K562 (cell line): Measurements from ENCODE around the gene ACAP3. TPM values are rescaled to one million over a fixed set of nuclear protein-coding genes. Genes with fewer than 3 reads are reported as not detected.

ENCODE experiments used
- BRCA1 ChIP-seq, 2 experiments: fragments of 450-650 bp in 1 of 2; sonication (generic) in 1 of 2; formaldehyde crosslinking in 1 of 2; IDR thresholded peaks; 2 replicates each; pipeline versions ENCODE4 v1.5.0 to v1.6.1; 2017 to 2020; ENCODE audit warnings: mild to moderate bottlenecking in 1 of 2, missing genetic modification reagents in 1 of 2
- C11orf30 ChIP-seq: fragments of 450-650 bp; IDR thresholded peaks from 2 replicates; pipeline ENCODE4 v1.6.1; 2016; ENCODE audit warnings: low read depth, mild to moderate bottlenecking
- CEBPB ChIP-seq: fragments of 450-650 bp; IDR thresholded peaks from 2 replicates; pipeline ENCODE4 v1.6.1; 2016; ENCODE audit warnings: missing genetic modification characterization, missing compliant biosample characterization
- CSDE1 ChIP-seq, 2 experiments: fragments of 450-650 bp; IDR thresholded peaks; 2 replicates each; pipeline ENCODE4 v1.6.1; 2016; ENCODE audit warnings: mild to moderate bottlenecking in 1 of 2
- EGR1 ChIP-seq: fragments of 450-650 bp; conservative IDR thresholded peaks from 2 replicates; pipeline ENCODE4 v1.6.1; 2017; ENCODE audit warnings: mild to moderate bottlenecking
- EHMT2 ChIP-seq: fragments of 450-650 bp; IDR thresholded peaks from 2 replicates; pipeline ENCODE4 v1.6.1; 2018; ENCODE audit warnings: antibody characterized with exemption
- EZH2 ChIP-seq: IDR thresholded peaks from 2 replicates; pipeline ENCODE4 v1.6.1; 2012; ENCODE audit warnings: low read depth, mild to moderate bottlenecking, inconsistent platforms, low read length, borderline replicate concordance
- FIP1L1 ChIP-seq: fragments of 200-400 bp; formaldehyde crosslinking; IDR thresholded peaks from 2 replicates; pipeline ENCODE4 v1.6.1; 2018; ENCODE audit warnings: mild to moderate bottlenecking, low read depth, low read length; ENCODE audit not compliant: poor library complexity, severe bottlenecking
- FOSL1 ChIP-seq: fragments of 200-800 bp; sonication (Bioruptor generic); conservative IDR thresholded peaks from 2 replicates; pipeline ENCODE4 v1.6.1; 2016; ENCODE audit warnings: missing genetic modification characterization, missing compliant biosample characterization
- GATA2 ChIP-seq: sonication (generic); formaldehyde crosslinking; IDR thresholded peaks from 2 replicates; pipeline ENCODE4 v1.4.0; 2020; ENCODE audit warnings: mild to moderate bottlenecking, missing genetic modification reagents
- GATAD2A ChIP-seq: fragments of 450-650 bp; IDR thresholded peaks from 2 replicates; pipeline ENCODE4 v1.6.1; 2017
- HNRNPL ChIP-seq: fragments of 200-400 bp; formaldehyde crosslinking; IDR thresholded peaks from 2 replicates; pipeline ENCODE4 v1.6.1; 2017; ENCODE audit warnings: low read depth, mild to moderate bottlenecking, low read length
- HSF4 ChIP-seq: fragments of 250-450 bp; sonication (Bioruptor Pico); IDR thresholded peaks from 2 replicates; pipeline ENCODE4 v2.1.2; 2022; ENCODE audit warnings: mild to moderate bottlenecking, moderate library complexity, borderline replicate concordance
- JUNB ChIP-seq: fragments of 450-650 bp; formaldehyde crosslinking; conservative IDR thresholded peaks from 2 replicates; pipeline ENCODE4 v1.4.0; 2020; ENCODE audit warnings: mild to moderate bottlenecking
- MCM2 ChIP-seq: fragments of 450-650 bp; IDR thresholded peaks from 2 replicates; pipeline ENCODE4 v1.6.1; 2017; ENCODE audit warnings: low read depth, mild to moderate bottlenecking
- MCM3 ChIP-seq: fragments of 450-650 bp; IDR thresholded peaks from 2 replicates; pipeline ENCODE4 v1.6.1; 2016
- NCOA6 ChIP-seq: fragments of 450-650 bp; IDR thresholded peaks from 2 replicates; pipeline ENCODE4 v1.6.1; 2017; ENCODE audit warnings: mild to moderate bottlenecking
- NFE2 ChIP-seq: IDR thresholded peaks from 2 replicates; pipeline ENCODE4 v1.6.1; 2014; ENCODE audit warnings: antibody characterized with exemption, low read depth
- RBM15 ChIP-seq: fragments of 200-400 bp; formaldehyde crosslinking; IDR thresholded peaks from 2 replicates; pipeline ENCODE4 v1.6.1; 2018; ENCODE audit warnings: mild to moderate bottlenecking, low read length, moderate library complexity; ENCODE audit not compliant: insufficient read depth
- TAF15 ChIP-seq: fragments of 200-400 bp; formaldehyde crosslinking; IDR thresholded peaks from 2 replicates; pipeline ENCODE4 v1.6.1; 2017; ENCODE audit warnings: mild to moderate bottlenecking, low read depth, low read length, moderate library complexity
- TFAP4 ChIP-seq: sonication (generic); formaldehyde crosslinking; IDR thresholded peaks from 2 replicates; pipeline ENCODE4 v1.8.0; 2022; ENCODE audit warnings: missing genetic modification reagents, mild to moderate bottlenecking, moderate library complexity, borderline replicate concordance
- TOE1 ChIP-seq, 2 experiments: fragments of 450-650 bp in 1 of 2; sonication (generic) in 1 of 2; formaldehyde crosslinking in 1 of 2; IDR thresholded peaks; 2 replicates each; pipeline versions ENCODE4 v1.7.1 to v1.8.0; 2016 to 2022; ENCODE audit warnings: borderline replicate concordance in 2 of 2, mild to moderate bottlenecking in 2 of 2, antibody characterized with exemption in 1 of 2, inconsistent platforms in 1 of 2, low read depth in 1 of 2, missing genetic modification reagents in 1 of 2, moderate library complexity in 1 of 2
- ZC3H11A ChIP-seq: IDR thresholded peaks from 2 replicates; pipeline ENCODE4 v1.6.1; 2012; ENCODE audit warnings: low read depth, low read length, improper control_type of control experiment
- ZNF232 ChIP-seq: sonication (generic); formaldehyde crosslinking; IDR thresholded peaks from 2 replicates; pipeline ENCODE4 v1.8.0; 2022; ENCODE audit warnings: mild to moderate bottlenecking, missing genetic modification reagents
- ZNF239 ChIP-seq: fragments of 250-450 bp; sonication (Bioruptor Pico); IDR thresholded peaks from 2 replicates; pipeline ENCODE4 v1.4.0; 2020; ENCODE audit warnings: mild to moderate bottlenecking
- ZNF316 ChIP-seq: fragments of 450-650 bp; IDR thresholded peaks from 2 replicates; pipeline ENCODE4 v1.6.1; 2016
- polyA plus RNA-seq, 8 experiments: library from polyadenylated mRNA; depleted of rRNA in 4 of 8; stranded (reverse) in 5 of 8; unstranded in 3 of 8; fragments of >200 nt; fragmentation: Nextera tagmentation in 2 of 8; fragmentation: Illumina TruSeq in 1 of 8; extraction: Ambion mirVana in 2 of 8; extraction: Trizol in 1 of 8; gene quantifications; 2 replicates each; pipeline versions ENCODE4 v1.2.1 to v1.2.3, GENCODE V29; 2011 to 2014; ENCODE audit warnings: inconsistent platforms in 1 of 8, missing spikeins in 1 of 8
- total RNA-seq, 7 experiments: library from RNA; depleted of rRNA in 6 of 7; stranded (reverse); fragments of >200 nt in 6 of 7; fragmentation: Illumina TruSeq in 2 of 7; extraction: Trizol in 2 of 7; gene quantifications; 2 replicates each; pipeline versions ENCODE4 v1.2.1 to v1.2.3, GENCODE V29; 2011 to 2021; ENCODE audit warnings: low replicate concordance in 1 of 7
- TF ChIP-seq, protein P1 (sequence below): fragments of 450-650 bp; IDR thresholded peaks from one replicate; pipeline ENCODE4 v1.6.1; 2018; ENCODE audit warnings: mild to moderate bottlenecking, moderate library complexity; ENCODE audit not compliant: partially characterized antibody
- TF ChIP-seq, protein P2 (sequence below), 2 experiments: fragments of 450-650 bp; IDR thresholded peaks; 2 replicates each; pipeline ENCODE4 v1.6.1; 2016

Gene ACAP3
- total and polyA plus RNA-seq, 9 of the 15 experiments (the other 6 are each of a cell fraction or from before 2014, with no cell fraction given) = 0.01 to 49.0 (median 12.0) TPM

DNA sequence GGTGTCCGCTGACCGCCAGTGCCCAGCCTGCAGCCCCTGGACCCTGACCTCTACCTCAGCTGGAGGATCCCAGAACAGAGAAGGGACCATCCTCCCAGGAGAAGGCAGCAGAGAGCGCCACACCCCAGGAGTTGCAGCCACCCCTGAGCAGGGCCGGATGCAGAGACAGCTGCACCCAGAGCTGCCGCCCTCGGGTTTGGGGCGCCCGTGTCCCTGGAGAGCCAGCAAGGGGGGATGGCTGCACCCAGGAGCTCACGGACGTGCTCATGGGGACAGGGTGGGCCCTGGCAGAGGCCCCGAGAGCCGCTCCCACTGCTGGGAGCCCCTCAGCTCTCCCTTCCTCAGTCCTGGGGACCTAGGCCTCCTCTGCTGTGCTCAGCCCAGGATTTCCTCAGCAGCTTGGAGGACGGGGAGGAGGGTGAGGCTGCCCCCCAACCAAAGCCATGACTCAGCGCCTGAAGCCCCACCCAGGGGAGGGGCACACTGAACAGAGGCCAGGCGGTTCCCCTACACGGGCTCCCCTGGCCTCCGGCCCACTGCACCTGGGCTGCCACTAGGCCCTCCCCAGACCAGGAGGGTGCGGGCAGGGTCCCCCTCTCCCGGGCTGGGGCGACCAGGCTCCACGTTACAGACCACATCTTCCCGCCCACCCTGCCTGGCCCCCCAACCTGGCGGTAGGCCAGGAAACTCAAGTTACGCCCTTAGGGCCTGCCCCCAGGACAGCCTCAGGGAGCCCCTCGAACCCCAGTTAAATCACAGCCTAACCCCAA is 2.2 kb downstream of the ACAP3 start (continued):
- TF ChIP-seq GATA2 (CRISPR knock-in tag) (no peak), ZNF239 (CRISPR knock-in tag) (no peak), FOSL1 (tag) (peak; percentile 82), MCM2 (no peak), BRCA1 (IDR thresholded peaks at IDR 0.05) (no peak), BRCA1 (CRISPR knock-in tag; IDR thresholded peaks at IDR 0.05) (no peak), EHMT2 (no peak), NCOA6 (no peak), GATAD2A (0 out of 2 replicates have a peak, but pooled peaks have one; percentile 28), ZC3H11A (no peak), NFE2 (peak; percentile 97), TFAP4 (peak; percentile 60; the same call in 1 of the 2 replicates), RBM15 (no peak), EZH2 (no peak), JUNB (no peak), ZNF316 (peak; percentile 95), MCM3 (no peak), ZNF232 (CRISPR knock-in tag) (no peak), TOE1 (IDR thresholded peaks at IDR 0.05; ENCODE audit: borderline replicate concordance) (no peak), TOE1 (CRISPR knock-in tag; IDR thresholded peaks at IDR 0.05; ENCODE audit: borderline replicate concordance, low read depth) (no peak), EGR1 (no peak), HSF4 (CRISPR knock-in tag) (no peak), C11orf30 (peak; percentile 95), CEBPB (peak; percentile 44), FIP1L1 (no peak), HNRNPL (no peak), CSDE1 (IDR thresholded peaks at IDR 0.05) (no peak), TAF15 (no peak)
- TF ChIP-seq, protein P1, sequence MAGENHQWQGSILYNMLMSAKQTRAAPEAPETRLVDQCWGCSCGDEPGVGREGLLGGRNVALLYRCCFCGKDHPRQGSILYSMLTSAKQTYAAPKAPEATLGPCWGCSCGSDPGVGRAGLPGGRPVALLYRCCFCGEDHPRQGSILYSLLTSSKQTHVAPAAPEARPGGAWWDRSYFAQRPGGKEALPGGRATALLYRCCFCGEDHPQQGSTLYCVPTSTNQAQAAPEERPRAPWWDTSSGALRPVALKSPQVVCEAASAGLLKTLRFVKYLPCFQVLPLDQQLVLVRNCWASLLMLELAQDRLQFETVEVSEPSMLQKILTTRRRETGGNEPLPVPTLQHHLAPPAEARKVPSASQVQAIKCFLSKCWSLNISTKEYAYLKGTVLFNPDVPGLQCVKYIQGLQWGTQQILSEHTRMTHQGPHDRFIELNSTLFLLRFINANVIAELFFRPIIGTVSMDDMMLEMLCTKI = no peak
- TF ChIP-seq, protein P2, sequence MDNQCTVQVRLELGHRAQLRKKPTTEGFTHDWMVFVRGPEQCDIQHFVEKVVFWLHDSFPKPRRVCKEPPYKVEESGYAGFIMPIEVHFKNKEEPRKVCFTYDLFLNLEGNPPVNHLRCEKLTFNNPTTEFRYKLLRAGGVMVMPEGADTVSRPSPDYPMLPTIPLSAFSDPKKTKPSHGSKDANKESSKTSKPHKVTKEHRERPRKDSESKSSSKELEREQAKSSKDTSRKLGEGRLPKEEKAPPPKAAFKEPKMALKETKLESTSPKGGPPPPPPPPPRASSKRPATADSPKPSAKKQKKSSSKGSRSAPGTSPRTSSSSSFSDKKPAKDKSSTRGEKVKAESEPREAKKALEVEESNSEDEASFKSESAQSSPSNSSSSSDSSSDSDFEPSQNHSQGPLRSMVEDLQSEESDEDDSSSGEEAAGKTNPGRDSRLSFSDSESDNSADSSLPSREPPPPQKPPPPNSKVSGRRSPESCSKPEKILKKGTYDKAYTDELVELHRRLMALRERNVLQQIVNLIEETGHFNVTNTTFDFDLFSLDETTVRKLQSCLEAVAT (IDR thresholded peaks at IDR 0.05) = no peak
